ENCODE data around the gene ING5. TPM values are rescaled to one million over a fixed set of nuclear protein-coding genes. Genes with fewer than 3 reads are reported as not detected.

Gene ING5
- total and polyA plus RNA-seq, 2 donors (not counting 3 experiments of a cell fraction or from before 2014, with no cell fraction given), result 24.5 to 33.4 TPM

DNA sequence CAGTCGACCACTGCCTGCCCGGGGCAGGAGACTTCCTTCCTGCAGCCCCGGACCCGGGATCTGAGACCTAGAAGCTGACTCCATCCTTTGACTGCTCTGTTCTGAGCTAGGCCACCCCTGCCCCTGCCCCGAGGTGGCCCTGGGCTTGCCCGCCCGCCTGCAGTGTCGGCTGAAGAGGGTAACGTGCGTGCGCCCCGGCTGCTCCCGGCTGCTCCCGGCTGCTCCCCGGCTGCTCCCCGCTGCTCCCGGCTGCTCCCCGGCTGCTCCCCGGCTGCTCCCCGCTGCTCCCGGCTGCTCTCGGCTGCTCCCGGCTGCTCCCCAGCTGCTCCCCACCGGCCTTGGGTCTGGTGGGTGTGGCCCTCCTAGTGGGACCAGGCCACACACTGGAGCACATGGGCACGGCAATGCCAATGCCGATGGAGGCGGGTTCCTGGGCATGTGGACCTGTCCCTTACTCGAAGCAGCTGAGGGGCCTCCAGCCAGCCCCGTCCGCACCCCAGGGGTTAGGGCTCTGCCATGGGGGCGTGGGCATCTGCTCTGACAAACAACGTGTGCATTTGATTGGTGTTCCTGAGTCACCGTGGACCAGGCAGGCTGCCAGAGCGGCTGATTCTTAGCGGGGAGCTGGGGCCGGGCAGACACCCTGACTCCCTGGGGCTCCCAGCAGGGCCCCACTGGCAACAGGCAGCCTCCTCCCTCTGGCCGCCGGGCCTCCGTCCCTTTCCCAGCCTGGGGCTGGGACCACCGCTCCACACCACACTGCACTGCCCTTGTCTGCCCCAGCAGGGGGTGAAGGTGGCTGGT, 72.8 kb downstream of the ING5 start:
- CTCF ChIA-PET, result interaction anchor here (1.6 kb wide), 1 partner anchor 29 kb away, joined by 4 read pairs; no protein-coding TSS in a partner anchor
- Histone ChIP-seq H3K9ac (replicated peaks; ENCODE audit: extremely low read depth, insufficient read depth, low read length) (no peak overlapping the region), H4K20me1 (replicated peaks; ENCODE audit: control insufficient read depth, extremely low read depth, insufficient read depth, low read length) (no peaks in the 10 kb centered on the region), H3K79me2 (ENCODE audit: control insufficient read depth, insufficient read depth, low read length) (no peaks in the 10 kb centered on the region), H3K27me3 (ENCODE audit: control insufficient read depth in 2 of 2, insufficient read depth in 2 of 2, low read length in 2 of 2) (no peaks in the 10 kb centered on the region), H2AFZ (ENCODE audit: low read depth, low read length) (no peak overlapping the region), H3K9me1 (replicated peaks; ENCODE audit: control insufficient read depth, extremely low read depth, insufficient read depth, low read length) (no peaks in the 10 kb centered on the region), H3K27ac (ENCODE audit: insufficient read depth, low read depth, low read length) (no peak overlapping the region), H3K36me3 (ENCODE audit: control insufficient read depth in 2 of 2, extremely low read depth in 1 of 2, insufficient read depth in 2 of 2, low read length in 2 of 2) (no peaks in the 10 kb centered on the region), H3K9me3 (replicated peaks; ENCODE audit: control insufficient read depth, insufficient read depth, low read length) (no peaks in the 10 kb centered on the region), H3K4me3 (replicated peaks in 1 of 3; ENCODE audit: insufficient read depth in 1 of 3, low read depth in 1 of 3, low read length in 3 of 3) (no peak overlapping the region), H3K4me2 (ENCODE audit: insufficient read depth, low read length) (no peak overlapping the region), H3K4me1 (ENCODE audit: control insufficient read depth, extremely low read depth, insufficient read depth, low read length) (peaks cover 5% of the 10 kb centered on the region)
- TF ChIP-seq, protein P1, sequence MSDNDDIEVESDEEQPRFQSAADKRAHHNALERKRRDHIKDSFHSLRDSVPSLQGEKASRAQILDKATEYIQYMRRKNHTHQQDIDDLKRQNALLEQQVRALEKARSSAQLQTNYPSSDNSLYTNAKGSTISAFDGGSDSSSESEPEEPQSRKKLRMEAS (IDR thresholded peaks at IDR 0.05; ENCODE audit: insufficient read depth, insufficient read length), result no peak
- TF ChIP-seq JUN (IDR thresholded peaks at IDR 0.05; ENCODE audit: borderline replicate concordance, insufficient read depth, insufficient read length, low read depth) (no peak), POLR2A (IDR thresholded peaks at IDR 0.05; ENCODE audit: low read depth, low read length) (no peak), MYC (IDR thresholded peaks at IDR 0.05; ENCODE audit: low read depth, low read length) (no peak), GATA2 (IDR thresholded peaks at IDR 0.05; ENCODE audit: insufficient read depth, insufficient read length, low read depth, low read length) (no peak), POLR2AphosphoS5 (IDR thresholded peaks at IDR 0.05; ENCODE audit: insufficient read depth, low read depth, low read length) (no peak), FOS (IDR thresholded peaks at IDR 0.05; ENCODE audit: borderline replicate concordance, insufficient read depth, low read length) (no peak), EZH2 (IDR thresholded peaks at IDR 0.05; ENCODE audit: borderline replicate concordance, low read depth, low read length, severe bottlenecking) (no peak)
- TF ChIP-seq, protein P2, sequence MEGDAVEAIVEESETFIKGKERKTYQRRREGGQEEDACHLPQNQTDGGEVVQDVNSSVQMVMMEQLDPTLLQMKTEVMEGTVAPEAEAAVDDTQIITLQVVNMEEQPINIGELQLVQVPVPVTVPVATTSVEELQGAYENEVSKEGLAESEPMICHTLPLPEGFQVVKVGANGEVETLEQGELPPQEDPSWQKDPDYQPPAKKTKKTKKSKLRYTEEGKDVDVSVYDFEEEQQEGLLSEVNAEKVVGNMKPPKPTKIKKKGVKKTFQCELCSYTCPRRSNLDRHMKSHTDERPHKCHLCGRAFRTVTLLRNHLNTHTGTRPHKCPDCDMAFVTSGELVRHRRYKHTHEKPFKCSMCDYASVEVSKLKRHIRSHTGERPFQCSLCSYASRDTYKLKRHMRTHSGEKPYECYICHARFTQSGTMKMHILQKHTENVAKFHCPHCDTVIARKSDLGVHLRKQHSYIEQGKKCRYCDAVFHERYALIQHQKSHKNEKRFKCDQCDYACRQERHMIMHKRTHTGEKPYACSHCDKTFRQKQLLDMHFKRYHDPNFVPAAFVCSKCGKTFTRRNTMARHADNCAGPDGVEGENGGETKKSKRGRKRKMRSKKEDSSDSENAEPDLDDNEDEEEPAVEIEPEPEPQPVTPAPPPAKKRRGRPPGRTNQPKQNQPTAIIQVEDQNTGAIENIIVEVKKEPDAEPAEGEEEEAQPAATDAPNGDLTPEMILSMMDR (IDR thresholded peaks at IDR 0.05; ENCODE audit: extremely low read depth in 1 of 2, insufficient read depth in 1 of 2, low read depth in 1 of 2, low read length in 2 of 2), result no peak
- FAIRE-seq (no peak), DNase-seq (ENCODE audit: low read depth, low spot score) (no peak)
- dilution Hi-C loops (cut with MboI; ENCODE audit: extremely low pct_ligation_motif_present, low sequenced_read_pairs), result no loop called here
- no TSS peak for BruUV-seq (replicated peaks)
- POLR2A ChIA-PET, result no interaction called here
- intact Hi-C loops (cut with micrococcal nuclease), result no loop called here

Measured in endothelial cell of umbilical vein (primary cell).